NT2/D1 (cell line): ENCODE data around the gene SYVN1.

ENCODE experiments used
- SUZ12 ChIP-seq: IDR thresholded peaks from 2 replicates; pipeline ENCODE4 v1.6.1; 2011; ENCODE audit not compliant: insufficient read length, insufficient read depth; ENCODE audit errors: extremely low read depth
- YY1 ChIP-seq: IDR thresholded peaks from 2 replicates; pipeline ENCODE4 v1.6.1; 2011; ENCODE audit not compliant: insufficient read length, insufficient read depth
- ZNF274 ChIP-seq: IDR thresholded peaks from 2 replicates; pipeline ENCODE4 v1.6.1; 2011; ENCODE audit warnings: mild to moderate bottlenecking, low read depth, low read length

DNA sequence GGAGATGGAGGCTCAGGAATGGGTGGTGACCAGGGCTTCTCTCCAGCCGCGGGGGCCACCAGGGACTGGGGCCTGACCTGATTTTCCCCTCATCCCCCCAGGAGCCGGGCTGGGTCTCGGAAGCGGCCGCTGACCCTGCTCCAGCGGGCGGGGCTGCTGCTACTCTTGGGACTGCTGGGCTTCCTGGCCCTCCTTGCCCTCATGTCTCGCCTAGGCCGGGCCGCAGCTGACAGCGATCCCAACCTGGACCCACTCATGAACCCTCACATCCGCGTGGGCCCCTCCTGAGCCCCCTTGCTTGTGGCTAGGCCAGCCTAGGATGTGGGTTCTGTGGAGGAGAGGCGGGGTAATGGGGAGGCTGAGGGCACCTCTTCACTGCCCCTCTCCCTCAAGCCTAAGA, 46.5 kb downstream of the SYVN1 start:
- no peak for TF ChIP-seq SUZ12
- TF ChIP-seq YY1 = no peak
- TF ChIP-seq ZNF274 = no peak
